Stimulated activated naive B cell treated with anti-CD40 and anti-IgM and Interleukin-4, amounts not matched to agents 10 μg/mL and 1 μg/mL and 100 μg/mL, for 72 hours (primary cell): ENCODE results near the gene ARHGEF1.
A peak's percentile ranks its signal among the peaks of the same experiment; 100 is the strongest.
"Not testable (repeated sequence)": the region's sequence is repeated elsewhere in the genome, so short reads cannot be mapped to it uniquely, and the experiment has no call there.

ENCODE experiments used
- ATAC-seq, 2 donors: fragments of 150-1000 bp; cut with Tn5 transposase; replicated peaks; 2 replicates each; pipeline ENCODE4 v1.10.0; 2021; ENCODE audit warnings: moderate library complexity in 1 of 2
- DNase-seq: peaks from one replicate; pipeline ENCODE4 v3.0.0; 2021
- H3K27ac Mint-ChIP-seq: one replicate; pipeline ENCODE4 v1.8.0; 2022; ENCODE audit warnings: mild to moderate bottlenecking, mixed read lengths
- H3K27me3 Mint-ChIP-seq, 2 donors: one replicate each; pipeline ENCODE4 v1.8.0; 2022; ENCODE audit warnings: mixed read lengths in 2 of 2
- H3K36me3 Mint-ChIP-seq, 2 donors: one replicate each; pipeline ENCODE4 v1.8.0; 2022; ENCODE audit warnings: mixed read lengths in 2 of 2, mild to moderate bottlenecking in 1 of 2
- H3K4me1 Mint-ChIP-seq, 2 donors: one replicate each; pipeline ENCODE4 v1.8.0; 2022; ENCODE audit warnings: mixed read lengths in 2 of 2, mild to moderate bottlenecking in 1 of 2
- H3K4me3 Mint-ChIP-seq, 2 donors: one replicate each; pipeline ENCODE4 v1.8.0; 2022; ENCODE audit warnings: mild to moderate bottlenecking in 2 of 2, mixed read lengths in 2 of 2, moderate library complexity in 1 of 2
- H3K9me3 Mint-ChIP-seq, 2 donors: one replicate each; pipeline ENCODE4 v1.8.0; 2022; ENCODE audit warnings: mixed read lengths in 2 of 2, mild to moderate bottlenecking in 1 of 2

ARHGEF1 gene

DNA sequence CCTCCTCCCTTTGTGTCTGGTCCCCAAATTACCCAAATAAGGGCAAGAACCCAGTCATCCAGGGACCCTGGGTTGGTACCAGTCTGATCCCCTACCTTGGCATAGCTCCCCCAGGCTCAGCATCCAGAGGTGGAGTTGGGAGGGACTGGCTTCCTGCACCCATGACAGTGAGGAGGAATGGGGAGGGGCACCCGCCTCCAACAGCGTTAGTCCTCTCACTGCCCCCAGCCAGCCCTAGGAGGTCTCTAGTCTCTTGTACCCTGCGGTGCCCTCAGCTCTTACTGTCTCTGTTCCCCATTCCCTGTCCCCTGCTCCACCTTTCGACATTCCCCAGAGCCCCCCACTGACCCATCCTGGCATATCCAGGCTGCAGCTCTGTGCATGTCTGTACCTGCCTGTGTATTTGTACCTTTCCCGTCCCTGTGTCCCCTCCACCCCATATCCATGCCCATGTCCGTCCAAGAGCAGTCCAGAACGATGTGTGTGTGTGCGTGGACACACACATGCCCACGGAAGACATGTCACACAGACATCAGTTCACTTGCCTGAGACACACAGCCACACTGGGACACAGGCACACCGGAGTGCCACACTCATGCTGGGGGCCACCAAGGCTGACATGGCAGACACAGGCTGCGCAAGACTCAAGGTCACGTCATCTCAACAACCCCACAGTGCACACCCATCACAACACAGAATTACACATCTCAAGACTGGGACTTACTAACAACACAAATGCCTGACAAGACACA, 27.4 kb downstream of the ARHGEF1 start:
- ATAC-seq (no peak), DNase-seq (no peak)
- no peaks in the 10 kb centered on the region for H3K9me3 Mint-ChIP-seq
- no peak overlapping the region for H3K4me3 Mint-ChIP-seq
- H3K36me3 Mint-ChIP-seq, result peaks cover 14 to 37% of the 10 kb centered on the region in 2 donors
- peak overlapping the region; percentile 40 for H3K27ac Mint-ChIP-seq
- peaks cover 46 to 63% of the 10 kb centered on the region in 2 donors for H3K4me1 Mint-ChIP-seq
- H3K27me3 Mint-ChIP-seq, result peaks cover 12 to 20% of the 10 kb centered on the region in 2 donors

- peaks cover 12 to 20% of the 10 kb centered on the region in 2 donors for H3K27me3 Mint-ChIP-seq
- H3K4me3 Mint-ChIP-seq, result peak overlapping the region in 1 of 2 donors; percentile 2
- peaks cover 8 to 31% of the 10 kb centered on the region in 2 donors for H3K36me3 Mint-ChIP-seq
- peaks cover 40 to 56% of the 10 kb centered on the region in 2 donors for H3K4me1 Mint-ChIP-seq
- no peaks in the 10 kb centered on the region for H3K9me3 Mint-ChIP-seq
- ATAC-seq (no peak), DNase-seq (no peak)
- peak overlapping the region; percentile 65 for H3K27ac Mint-ChIP-seq
Observed at GRCh38 chr19:41910992-41911888, 28.3 kb downstream of the ARHGEF1 start.

- H3K4me1 Mint-ChIP-seq, result peaks cover 36 to 47% of the 10 kb centered on the region in 2 donors
- H3K4me3 Mint-ChIP-seq, result peak overlapping the region in 1 of 2 donors; percentile 42
- DNase-seq, result no peak
- peaks cover 12 to 20% of the 10 kb centered on the region in 2 donors for H3K27me3 Mint-ChIP-seq
- peaks cover under 1 to 24% of the 10 kb centered on the region in 2 donors for H3K36me3 Mint-ChIP-seq
- ATAC-seq, result peak; percentile 7 to 12
- peak overlapping the region; percentile 65 for H3K27ac Mint-ChIP-seq
- no peaks in the 10 kb centered on the region for H3K9me3 Mint-ChIP-seq
Observed at GRCh38 chr19:41911889-41912731, 29.1 kb downstream of the ARHGEF1 start.

- H3K4me3 Mint-ChIP-seq, result peak overlapping the region; percentile 8 to 20
- H3K27ac Mint-ChIP-seq, result no peak overlapping the region
- no peak for DNase-seq
- peak; percentile 31 for ATAC-seq
- peaks cover 0 to 19% of the 10 kb centered on the region in 2 donors for H3K36me3 Mint-ChIP-seq
- no peaks in the 10 kb centered on the region for H3K9me3 Mint-ChIP-seq
- H3K4me1 Mint-ChIP-seq, result peaks cover 33 to 47% of the 10 kb centered on the region in 2 donors
- peaks cover 12 to 20% of the 10 kb centered on the region in 2 donors for H3K27me3 Mint-ChIP-seq
Observed at GRCh38 chr19:41912899-41913537, 30.0 kb downstream of the ARHGEF1 start.

DNA sequence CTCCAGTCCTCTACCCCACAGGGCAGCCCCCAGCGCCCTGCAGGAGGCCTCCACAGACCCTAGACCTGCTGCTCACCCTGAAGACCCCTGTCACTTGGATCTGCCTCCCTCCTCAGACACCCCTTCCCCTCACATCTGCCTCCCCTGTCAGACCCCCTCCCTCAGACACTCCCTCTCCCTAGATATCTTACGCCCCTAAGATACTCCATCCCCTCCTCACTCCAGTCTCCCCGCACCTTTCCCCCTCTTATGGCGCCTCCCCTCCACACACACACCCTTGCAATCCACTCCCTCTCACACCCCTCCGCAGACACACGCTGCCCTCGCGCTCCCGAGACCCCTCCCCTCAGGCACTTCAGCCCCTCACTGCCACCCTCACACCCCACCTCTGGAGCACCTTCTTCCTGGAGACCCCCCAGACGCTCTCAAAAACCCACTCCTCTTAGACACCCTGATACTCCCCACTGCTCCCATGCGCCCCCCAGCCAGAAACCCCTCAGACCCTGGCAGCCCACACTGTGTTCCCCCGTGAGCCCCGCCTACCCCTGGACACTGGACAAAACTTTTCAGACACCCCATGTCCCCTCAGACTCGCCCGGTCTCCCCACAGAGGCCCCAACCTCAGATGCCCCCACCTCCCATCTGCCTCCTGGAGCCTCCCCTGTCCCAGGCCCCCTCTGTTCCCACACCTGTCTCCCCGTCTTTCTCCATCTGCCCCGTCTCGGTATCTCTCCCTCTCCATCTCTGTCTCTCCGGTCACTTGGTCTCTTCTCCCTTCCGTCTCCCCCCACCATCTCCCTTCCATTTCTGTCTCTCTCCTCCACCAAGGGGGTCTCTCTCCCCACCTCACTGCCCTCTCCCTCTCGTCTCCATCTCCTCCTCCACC, 30.8 kb downstream of the ARHGEF1 start:
- Mint-ChIP-seq H3K9me3 (no peaks in the 10 kb centered on the region), H3K27me3 (peaks cover 12 to 20% of the 10 kb centered on the region in 2 donors), H3K36me3 (peaks cover 0 to 16% of the 10 kb centered on the region in 2 donors), H3K27ac (no peak overlapping the region), H3K4me3 (peak overlapping the region; percentile 8 to 31), H3K4me1 (peaks cover 33 to 44% of the 10 kb centered on the region in 2 donors)
- ATAC-seq, result peak; percentile 6 to 15
- DNase-seq, result no peak

GRCh38 chr19:41914424-41914834, 31.4 kb downstream of the ARHGEF1 start:
- not testable (repeated sequence) for ATAC-seq, H3K9me3 Mint-ChIP-seq, H3K27ac Mint-ChIP-seq, DNase-seq, H3K36me3 Mint-ChIP-seq
- Mint-ChIP-seq H3K27me3 (peaks cover 12 to 20% of the 10 kb centered on the region in 2 donors), H3K4me1 (peaks cover 33 to 38% of the 10 kb centered on the region in 2 donors), H3K4me3 (peak overlapping the region; percentile 3 to 31)

DNA sequence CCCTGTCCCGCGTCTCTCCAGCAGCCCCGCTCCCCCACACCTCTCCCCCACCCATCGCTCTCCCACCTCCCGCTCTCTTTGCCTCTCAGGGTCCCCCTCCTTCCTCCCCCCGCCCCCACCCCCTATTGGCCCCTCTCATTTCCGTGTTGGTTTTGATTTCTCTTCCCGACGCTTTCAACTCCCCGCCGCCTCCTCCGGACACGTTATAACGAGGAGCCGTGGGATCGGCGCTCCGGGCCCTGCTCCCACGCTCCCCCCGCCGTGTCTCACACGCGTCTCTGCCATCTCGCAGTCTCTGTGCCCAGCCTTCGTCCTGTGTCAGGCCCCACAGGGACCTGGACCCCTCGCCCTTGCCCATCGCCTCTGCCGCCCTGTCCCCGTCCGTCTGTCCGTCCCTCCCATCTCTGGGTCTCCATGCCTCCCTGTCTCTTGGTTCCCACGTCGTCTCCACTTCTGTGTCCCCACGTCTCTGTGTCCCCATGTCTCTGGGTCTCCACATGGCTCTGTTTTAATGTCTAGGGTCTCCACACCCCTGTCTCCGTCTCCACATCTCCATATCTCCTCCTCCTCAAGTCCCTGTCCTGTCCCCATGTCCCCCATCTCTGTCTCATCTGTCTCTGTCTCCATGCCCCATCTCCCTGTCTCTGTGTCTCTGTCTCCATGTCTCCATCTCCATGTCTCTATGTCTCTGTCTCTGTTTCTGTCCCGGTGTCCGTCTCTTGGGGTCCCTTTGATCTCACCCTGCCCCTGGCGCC, 32.2 kb downstream of the ARHGEF1 start:
- H3K9me3 Mint-ChIP-seq, result no peaks in the 10 kb centered on the region
- H3K27me3 Mint-ChIP-seq, result peaks cover 12 to 20% of the 10 kb centered on the region in 2 donors
- H3K36me3 Mint-ChIP-seq, result peaks cover 0 to 9% of the 10 kb centered on the region in 2 donors
- DNase-seq (no peak), ATAC-seq (no peak)
- no peak overlapping the region for H3K27ac Mint-ChIP-seq
- no peak overlapping the region for H3K4me3 Mint-ChIP-seq
- H3K4me1 Mint-ChIP-seq, result peaks cover 33 to 37% of the 10 kb centered on the region in 2 donors

DNA sequence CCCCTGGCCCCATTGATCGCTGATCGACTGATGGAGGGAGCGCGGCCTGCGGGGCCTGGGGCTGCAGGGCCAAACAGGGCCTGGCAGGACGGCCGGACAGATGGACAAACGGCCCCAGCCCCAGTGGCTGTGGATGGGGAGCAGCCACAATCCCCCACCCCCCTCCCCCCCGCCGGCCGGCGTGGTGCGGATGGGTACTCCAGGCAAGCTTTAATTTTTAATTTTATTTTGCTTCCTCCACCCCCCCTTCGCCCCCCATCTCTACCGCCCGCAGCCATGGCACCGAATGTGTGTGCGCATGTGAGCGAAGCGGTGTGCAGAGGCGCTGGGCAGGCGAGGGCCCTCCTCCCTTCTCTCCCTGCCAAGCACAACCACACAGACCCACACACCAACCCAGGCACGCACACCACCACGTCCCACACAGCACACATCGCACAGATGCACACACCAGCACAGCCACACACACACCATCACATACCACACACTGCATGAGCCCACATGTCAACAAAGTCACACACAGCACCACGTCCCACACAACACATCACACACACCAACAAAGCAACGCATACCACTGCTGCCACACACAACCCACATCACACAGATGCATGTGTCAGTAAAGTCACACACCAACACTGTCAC, 32.9 kb downstream of the ARHGEF1 start:
- peaks cover 28 to 33% of the 10 kb centered on the region in 2 donors for H3K4me1 Mint-ChIP-seq
- peaks cover 12 to 20% of the 10 kb centered on the region in 2 donors for H3K27me3 Mint-ChIP-seq
- DNase-seq, result no peak
- H3K36me3 Mint-ChIP-seq, result peaks cover 0 to 4% of the 10 kb centered on the region in 2 donors
- no peak overlapping the region for H3K4me3 Mint-ChIP-seq
- ATAC-seq, result no peak
- H3K27ac Mint-ChIP-seq, result no peak overlapping the region
- no peaks in the 10 kb centered on the region for H3K9me3 Mint-ChIP-seq

DNA sequence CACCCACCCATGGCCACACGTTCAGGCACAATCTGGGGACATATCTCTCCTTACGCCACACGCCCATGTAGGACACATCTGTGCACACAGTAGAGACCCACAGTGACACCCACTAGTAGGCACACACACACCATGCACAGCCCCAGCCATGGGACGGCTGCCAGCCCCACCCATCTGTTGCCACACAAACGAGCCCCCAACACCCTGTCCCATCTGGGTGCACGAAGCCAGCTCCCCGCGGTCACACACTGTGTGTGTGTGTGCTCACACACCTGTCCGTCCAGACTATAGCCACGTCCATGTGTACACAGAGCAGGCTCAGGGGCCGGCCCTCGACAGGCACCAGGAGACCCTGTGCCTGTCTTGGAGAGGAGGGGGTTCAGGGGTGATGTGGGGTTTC, 34.7 kb downstream of the ARHGEF1 start:
- DNase-seq (no peak), ATAC-seq (no peak)
- Mint-ChIP-seq H3K27ac (no peak overlapping the region), H3K9me3 (no peaks in the 10 kb centered on the region), H3K27me3 (peaks cover 14 to 28% of the 10 kb centered on the region in 2 donors), H3K36me3 (no peaks in the 10 kb centered on the region), H3K4me1 (peaks cover 24 to 32% of the 10 kb centered on the region in 2 donors), H3K4me3 (no peak overlapping the region)

- no peaks in the 10 kb centered on the region for H3K36me3 Mint-ChIP-seq
Observed at GRCh38 chr19:41918095-41918494, 35.1 kb downstream of the ARHGEF1 start.

DNA sequence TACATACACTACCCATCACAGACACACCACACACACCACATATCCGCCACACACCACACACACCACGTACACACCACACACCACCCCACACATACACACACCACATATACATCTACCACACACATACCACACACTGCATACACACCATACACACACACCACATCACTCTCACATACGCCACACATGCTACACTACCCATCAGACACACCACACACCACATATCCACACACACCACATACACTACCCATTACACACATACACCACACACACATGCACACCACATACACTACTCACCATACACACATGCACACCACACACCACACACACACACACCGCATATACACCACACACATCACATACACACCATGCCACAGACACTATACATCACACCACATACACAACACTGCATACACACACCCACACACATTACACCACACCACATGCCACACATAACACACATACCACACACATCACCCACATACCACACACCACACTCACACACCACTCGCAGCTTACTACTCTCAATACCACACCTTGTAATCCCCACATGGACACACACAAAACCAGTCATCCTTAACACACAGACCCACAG, 35.8 kb downstream of the ARHGEF1 start:
- Mint-ChIP-seq H3K27me3 (peaks cover 20 to 25% of the 10 kb centered on the region in 2 donors), H3K27ac (no peak overlapping the region), H3K9me3 (no peaks in the 10 kb centered on the region), H3K36me3 (no peaks in the 10 kb centered on the region), H3K4me3 (no peak overlapping the region), H3K4me1 (peaks cover 24 to 35% of the 10 kb centered on the region in 2 donors)
- no peak for ATAC-seq
- DNase-seq, result no peak

More at GRCh38 chr19:41918095-41918494, 35.1 kb downstream of the ARHGEF1 start:
- DNase-seq (no peak), ATAC-seq (no peak)
- H3K27ac Mint-ChIP-seq, result no peak overlapping the region
- no peak overlapping the region for H3K4me3 Mint-ChIP-seq
- H3K27me3 Mint-ChIP-seq, result peaks cover 16 to 27% of the 10 kb centered on the region in 2 donors
- H3K4me1 Mint-ChIP-seq, result peaks cover 26 to 36% of the 10 kb centered on the region in 2 donors
- no peaks in the 10 kb centered on the region for H3K9me3 Mint-ChIP-seq
